ENCODE results near the gene UBXN4. TPM values are rescaled to one million over a fixed set of nuclear protein-coding genes. Genes with fewer than 3 reads are reported as not detected.

The UBXN4 gene
- total RNA-seq, 1 experiment from 2014 or later = 65.4 TPM

DNA sequence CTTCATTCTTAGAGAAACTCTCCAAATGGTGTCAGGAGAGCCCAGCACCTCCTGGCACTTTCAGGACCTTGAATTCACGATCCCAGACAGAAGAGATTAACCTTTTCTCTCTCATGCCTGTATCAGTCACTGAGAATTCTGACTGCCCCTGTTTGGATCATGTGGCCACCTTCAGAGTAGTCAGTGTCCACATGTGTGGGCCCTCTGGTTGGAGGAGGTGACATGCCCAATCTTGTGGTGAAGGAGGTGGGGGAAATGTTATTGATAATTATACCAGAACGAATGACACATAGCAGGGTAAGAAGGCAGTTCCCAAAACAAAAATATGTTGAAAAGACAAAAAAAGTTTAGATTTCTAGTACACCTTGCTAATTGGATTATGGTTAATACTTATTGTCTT, 31.7 kb downstream of the UBXN4 start:
- no peaks in the 10 kb centered on the region for H3K4me1 ChIP-seq (ENCODE audit: insufficient read depth, low read length)
- no peak overlapping the region for H3K18ac ChIP-seq (ENCODE audit: insufficient read length, low read depth, low read length)
- no peak overlapping the region for H2BK20ac ChIP-seq (ENCODE audit: low read depth, low read length, poor library complexity, severe bottlenecking)
- H3K23me2 ChIP-seq (ENCODE audit: insufficient read length, low read depth, low read length, poor library complexity, severe bottlenecking) = no peaks in the 10 kb centered on the region
- no peak overlapping the region for H2AFZ ChIP-seq (ENCODE audit: low read length)
- H3K4ac ChIP-seq (ENCODE audit: low read depth, low read length) = no peak overlapping the region
- H3K36me3 Mint-ChIP-seq (ENCODE audit: insufficient read depth in 1 of 3, low read depth in 3 of 3) = peaks cover 41 to 93% (median 84%) of the 10 kb centered on the region in 3 experiments; a peak in 6 of 7 replicates
- no peaks in the 10 kb centered on the region for H3K79me1 ChIP-seq (ENCODE audit: insufficient read depth, low read depth, low read length, poor library complexity, severe bottlenecking)
- no peak overlapping the region for H4K91ac ChIP-seq (ENCODE audit: insufficient read length, low read depth, low read length)
- no peaks in the 10 kb centered on the region for H3K79me2 ChIP-seq (ENCODE audit: insufficient read depth, low read length)
- no peak overlapping the region for H3K27ac ChIP-seq (ENCODE audit: insufficient read length, low read depth, low read length)
- no CpG with 5 or more reads among the region's 2 CpGs for WGBS (ENCODE audit: extremely low coverage, insufficient read length, low lambda C conversion rate)
- H3K9me3 ChIP-seq (ENCODE audit: control insufficient read depth, low read depth, low read length) = no peaks in the 10 kb centered on the region
- no peak for DNase-seq
- H2BK5ac ChIP-seq (ENCODE audit: insufficient read length, low read length) = no peak overlapping the region
- H3K56ac ChIP-seq (ENCODE audit: insufficient read length, low read depth, low read length) = no peak overlapping the region
- H3K27ac Mint-ChIP-seq = no peak overlapping the region; a peak in 2 of 7 replicates
- no peak overlapping the region for H4K8ac ChIP-seq (replicated peaks; ENCODE audit: insufficient read length, low read depth, low read length)
- no peaks in the 10 kb centered on the region for H3K27me3 ChIP-seq (ENCODE audit: insufficient read depth, low read length)
- no peak overlapping the region for H3K9ac ChIP-seq (ENCODE audit: extremely low read depth, insufficient read length, low read length)
- H3K9me3 Mint-ChIP-seq = no peaks in the 10 kb centered on the region
- H2BK15ac ChIP-seq (ENCODE audit: low read depth, low read length) = no peak overlapping the region
- no peak overlapping the region for H3K23ac ChIP-seq (ENCODE audit: insufficient read length, low read depth, low read length)
- H3T11ph ChIP-seq (ENCODE audit: low read length) = no peak overlapping the region
- no peak overlapping the region for H2BK12ac ChIP-seq (ENCODE audit: insufficient read length, low read depth, low read length)
- no peaks in the 10 kb centered on the region for H3K27me3 Mint-ChIP-seq (ENCODE audit: low read depth)
- no peak overlapping the region for H4K5ac ChIP-seq (ENCODE audit: insufficient read length, low read depth, low read length)
- H3K4me2 ChIP-seq (ENCODE audit: insufficient read depth, insufficient read length, low read length) = no peak overlapping the region
- H2AK5ac ChIP-seq (ENCODE audit: insufficient read length, low read length) = no peak overlapping the region
- no peak for TF ChIP-seq CTCF (conservative IDR thresholded peaks at IDR 0.05)
- no peak overlapping the region for H3K4me3 Mint-ChIP-seq
- no peaks in the 10 kb centered on the region for H3K4me1 Mint-ChIP-seq
- H2BK120ac ChIP-seq (ENCODE audit: low read depth, low read length, poor library complexity, severe bottlenecking) = no peak overlapping the region
- no peak overlapping the region for H3K14ac ChIP-seq (ENCODE audit: insufficient read depth, low read length)
- H4K20me1 ChIP-seq (ENCODE audit: control insufficient read depth, insufficient read depth, insufficient read length) = no peaks in the 10 kb centered on the region

Measured in H9 (cell line).